Activated B cell treated with CpG ODN at 0.5 μM for 24 hours (primary cell): ENCODE data around the gene TLCD3A. TPM values are rescaled to one million over a fixed set of nuclear protein-coding genes. Genes with fewer than 3 reads are reported as not detected.
A peak's percentile ranks its signal among the peaks of the same experiment; 100 is the strongest.

Experiments used
- ATAC-seq: fragments of 200-7000 bp; cut with Tn5 transposase; one replicate; pipeline ENCODE4 v1.10.0; 2021; ENCODE audit warnings: low read depth, mild to moderate bottlenecking, moderate library complexity
- CTCF ChIA-PET: fragments of 350-600 bp; sonication (Branson Sonifier 250); formaldehyde crosslinking; loops from one replicate; lab custom pipeline; 2021; ENCODE audit warnings: antibody characterized with exemption; lab: Charles Lee
- POLR2A ChIA-PET: fragments of 350-600 bp; sonication (Branson Sonifier 250); formaldehyde crosslinking; loops from one replicate; lab custom pipeline; 2021; ENCODE audit warnings: antibody characterized with exemption; lab: Charles Lee
- DNase-seq: peaks from one replicate; pipeline ENCODE4 v3.0.0; 2022
- H3K27ac Mint-ChIP-seq: one replicate; pipeline ENCODE4 v1.8.0; 2020; ENCODE audit warnings: mixed read lengths
- H3K27me3 Mint-ChIP-seq: one replicate; pipeline ENCODE4 v1.8.0; 2021; ENCODE audit warnings: mixed read lengths
- H3K36me3 Mint-ChIP-seq: one replicate; pipeline ENCODE4 v1.8.0; 2021; ENCODE audit warnings: low read depth, mixed read lengths
- H3K4me1 Mint-ChIP-seq: one replicate; pipeline ENCODE4 v1.8.0; 2021; ENCODE audit warnings: mixed read lengths
- H3K4me3 Mint-ChIP-seq: one replicate; pipeline ENCODE4 v1.8.0; 2020; ENCODE audit warnings: mild to moderate bottlenecking, mixed read lengths
- H3K9me3 Mint-ChIP-seq: one replicate; pipeline ENCODE4 v1.8.0; 2020; ENCODE audit warnings: mixed read lengths
- CTCF ChIP-seq: fragments of 200-600 bp; IDR thresholded peaks from one replicate; pipeline ENCODE4 v1.8.0; 2022; ENCODE audit warnings: antibody characterized with exemption, mild to moderate bottlenecking
- intact Hi-C: fragments of 100-400 bp; cut with micrococcal nuclease; formaldehyde crosslinking; loops from one replicate; pipeline ENCODE4 v1.15.1; 2024
- total RNA-seq: library from RNA; stranded (reverse); gene quantifications from 2 replicates; pipeline ENCODE4 v1.2.3, GENCODE V29; 2022

Gene TLCD3A
- total RNA-seq, 1 donor from 2014 or later, result 2.8 TPM

- H3K36me3 Mint-ChIP-seq, result peaks cover 44% of the 10 kb centered on the region
- intact Hi-C loops, result loop anchor here (1.0 to 5.0 kb wide), 3 partner anchors 52 to 558 kb away; partner anchors contain the start of gene GEMIN4
- H3K27me3 Mint-ChIP-seq, result no peaks in the 10 kb centered on the region
- H3K9me3 Mint-ChIP-seq, result no peaks in the 10 kb centered on the region
- POLR2A ChIA-PET, result interaction anchor here (0.7 to 1.3 kb wide), 3 partner anchors 82 to 288 kb away, joined by 3 to 7 read pairs (median 5); partner anchors contain the start of genes GLOD4 and MRM3
- no peak overlapping the region for H3K4me3 Mint-ChIP-seq
- ATAC-seq, result no peak
- TF ChIP-seq CTCF, result peak; percentile 61
- no peak overlapping the region for H3K27ac Mint-ChIP-seq
- DNase-seq, result no peak
- CTCF ChIA-PET, result interaction anchor here (0.7 to 5.5 kb wide), 12 partner anchors 10 to 556 kb away, joined by 3 to 86 read pairs (median 4); partner anchors contain the start of genes GEMIN4, NXN and TIMM22
- H3K4me1 Mint-ChIP-seq, result no peaks in the 10 kb centered on the region
These were observed 31.8 kb upstream of the TLCD3A start for GRCh38 chr17:700504-701094.

GRCh38 chr17:703081-703875 lies 29.1 kb upstream of the TLCD3A start:
- no peak for ATAC-seq
- ChIA-PET CTCF (interaction anchor here (5.5 kb wide), 1 partner anchor 292 kb away, joined by 86 read pairs; a partner anchor contains a TSS), POLR2A (no interaction called here)
- no peak overlapping the region for H3K27ac Mint-ChIP-seq
- H3K9me3 Mint-ChIP-seq, result no peaks in the 10 kb centered on the region
- no peak for TF ChIP-seq CTCF
- H3K36me3 Mint-ChIP-seq, result peaks cover 37% of the 10 kb centered on the region
- H3K4me3 Mint-ChIP-seq, result no peak overlapping the region
- no peaks in the 10 kb centered on the region for H3K27me3 Mint-ChIP-seq
- H3K4me1 Mint-ChIP-seq, result no peaks in the 10 kb centered on the region
- intact Hi-C loops, result loop anchor here (5.0 kb wide), 1 partner anchor 561 kb away; a partner anchor contains a TSS
- no peak for DNase-seq

- DNase-seq (no peak), ATAC-seq (no peak)
- intact Hi-C loops, result loop anchor here (5.0 kb wide), 1 partner anchor 562 kb away; a partner anchor contains a TSS
- Mint-ChIP-seq H3K4me1 (no peaks in the 10 kb centered on the region), H3K36me3 (peaks cover 46% of the 10 kb centered on the region), H3K27me3 (no peaks in the 10 kb centered on the region), H3K9me3 (no peaks in the 10 kb centered on the region), H3K4me3 (no peak overlapping the region), H3K27ac (no peak overlapping the region)
- POLR2A ChIA-PET, result interaction anchor here (1.5 kb wide), 1 partner anchor 10 kb away, joined by 4 read pairs; no protein-coding TSS in a partner anchor
- TF ChIP-seq CTCF, result no peak
- CTCF ChIA-PET, result no interaction called here
These were observed 28.1 kb upstream of the TLCD3A start for GRCh38 chr17:704111-704864.

- H3K36me3 Mint-ChIP-seq, result peaks cover 49% of the 10 kb centered on the region
- ChIA-PET CTCF (no interaction called here), POLR2A (interaction anchor here (1.5 kb wide), 1 partner anchor 9 kb away, joined by 4 read pairs; no protein-coding TSS in a partner anchor)
- DNase-seq (no peak), ATAC-seq (no peak)
- H3K4me1 Mint-ChIP-seq, result no peaks in the 10 kb centered on the region
- H3K9me3 Mint-ChIP-seq, result no peaks in the 10 kb centered on the region
- no peak overlapping the region for H3K27ac Mint-ChIP-seq
- TF ChIP-seq CTCF, result no peak
- no peak overlapping the region for H3K4me3 Mint-ChIP-seq
- H3K27me3 Mint-ChIP-seq, result no peaks in the 10 kb centered on the region
- intact Hi-C loops, result no loop called here
These were observed 27.4 kb upstream of the TLCD3A start for GRCh38 chr17:705011-705410.
